K562 treated with DMSO at 1 percent for 4 hours (cell line): ENCODE data around the gene CBX2. TPM values are rescaled to one million over a fixed set of nuclear protein-coding genes. Genes with fewer than 3 reads are reported as not detected.

Source experiments
- total RNA-seq: library from RNA; unstranded; fragments of 300-600 nt; gene quantifications from 2 replicates; pipeline ENCODE4 v1.2.3, GENCODE V29; 2022; ENCODE audit not compliant: insufficient read depth

Gene CBX2
- total RNA-seq = 12.9 and 14.0 TPM in 2 replicates

GRCh38 chr17:79777894-79778503 lies at the start of gene CBX2:
Gene CBX2, plus strand, starts transcription at chr17:79778148. Its CDS starts 88 bp downstream, at chr17:79778236.

GRCh38 chr17:79730769-79731483 lies 47.0 kb upstream of the CBX2 start, which contains the start of gene ENPP7:
Gene ENPP7, plus strand, starts transcription at chr17:79730943. Its CDS starts 197 bp downstream, at chr17:79731140.

GRCh38 chr17:79796763-79797491 lies 19.0 kb downstream of the CBX2 start, which contains the start of gene CBX8:
Gene CBX8, minus strand, starts transcription at chr17:79797077. Its CDS starts 79 bp downstream, at chr17:79796998.

Other genes starting within 250 kb of the CBX2 start
- gene RBFOX3, start 167.1 kb upstream of the CBX2 start, total RNA-seq = 0.24 TPM in 1 of 2 replicates, not detected in the other
- not detected in 2 replicates for gene ENPP7, start 47.2 kb upstream of the CBX2 start, total RNA-seq
- gene CBX8, start 18.9 kb downstream of the CBX2 start, total RNA-seq = 7.1 and 8.1 TPM in 2 replicates
- 77.2 and 89.2 TPM in 2 replicates for gene CBX4, start 61.3 kb downstream of the CBX2 start, total RNA-seq